ENCODE data around the gene TNFRSF6B.

The TNFRSF6B gene

DNA sequence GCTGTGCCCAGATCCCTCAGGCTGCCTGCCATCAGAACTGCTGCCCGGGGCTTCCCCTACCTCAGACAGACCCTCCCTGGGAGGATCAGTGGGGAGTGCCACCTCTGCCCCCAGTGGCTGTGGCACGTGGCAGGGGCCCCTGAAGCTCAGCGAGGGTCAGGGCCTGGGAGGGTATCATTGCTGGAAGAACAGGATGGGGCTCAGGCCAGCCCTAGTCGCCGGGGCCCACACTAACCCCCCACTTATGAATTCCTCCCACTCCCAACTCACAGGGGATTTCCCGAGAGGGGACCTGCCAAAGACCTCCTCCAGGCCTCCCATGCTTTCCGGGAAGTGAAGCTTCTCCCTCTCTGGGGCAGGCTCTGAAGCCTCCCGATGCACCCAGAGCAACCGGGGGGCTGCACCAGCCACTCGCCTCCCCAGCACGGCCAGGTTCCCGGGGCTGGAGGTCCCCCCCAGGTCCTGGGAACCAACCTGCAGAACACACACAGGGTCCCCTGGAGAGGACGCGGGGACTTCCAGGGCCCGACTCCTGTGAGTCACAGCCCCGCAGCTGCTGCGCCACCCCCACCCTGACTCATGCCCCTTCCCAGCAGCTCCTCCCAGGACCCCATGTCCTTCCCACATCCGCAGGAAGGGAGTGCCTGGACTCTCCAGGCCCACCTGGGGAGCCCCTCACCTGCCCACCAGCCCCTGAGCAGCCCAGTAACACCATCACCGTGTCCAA is 2.5 kb downstream of the TNFRSF6B start:
- no peak for DNase-seq

DNA sequence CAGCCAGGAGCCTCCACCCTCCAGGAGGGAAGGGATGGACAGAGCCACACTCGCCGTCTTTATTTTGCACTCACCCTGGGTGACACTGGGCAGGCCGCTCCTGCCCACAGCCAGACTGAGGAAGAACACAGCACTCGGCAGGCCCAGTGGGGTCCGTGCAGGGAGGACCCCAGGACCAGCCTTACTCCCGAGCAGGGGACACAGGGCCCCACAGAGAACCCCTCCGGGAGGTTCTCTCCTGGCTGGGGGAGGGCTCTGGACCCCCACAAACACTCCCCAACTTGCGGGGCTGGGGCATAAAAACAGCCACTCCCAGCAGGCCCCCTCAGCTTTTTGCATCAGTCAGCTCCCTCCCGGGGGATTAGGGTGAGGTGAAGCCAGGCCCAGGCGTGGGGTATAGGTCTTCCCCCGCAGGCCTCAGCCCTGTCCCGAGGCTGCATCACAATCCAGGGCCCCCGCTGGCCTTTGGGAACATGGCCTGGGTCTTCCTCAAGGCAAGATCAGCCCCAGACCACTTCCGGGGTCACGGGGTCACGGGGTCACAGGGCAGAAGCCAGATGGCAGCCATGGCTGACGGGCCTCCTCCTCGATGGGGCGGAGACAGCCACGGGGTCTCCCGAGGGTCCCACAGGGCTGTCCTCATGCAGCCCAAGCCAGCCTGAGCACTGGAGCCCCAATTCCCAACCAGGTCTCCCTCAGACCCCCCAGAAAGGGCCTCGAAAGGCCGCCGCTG is 3.2 kb downstream of the TNFRSF6B start:
- no peak for DNase-seq

DNA sequence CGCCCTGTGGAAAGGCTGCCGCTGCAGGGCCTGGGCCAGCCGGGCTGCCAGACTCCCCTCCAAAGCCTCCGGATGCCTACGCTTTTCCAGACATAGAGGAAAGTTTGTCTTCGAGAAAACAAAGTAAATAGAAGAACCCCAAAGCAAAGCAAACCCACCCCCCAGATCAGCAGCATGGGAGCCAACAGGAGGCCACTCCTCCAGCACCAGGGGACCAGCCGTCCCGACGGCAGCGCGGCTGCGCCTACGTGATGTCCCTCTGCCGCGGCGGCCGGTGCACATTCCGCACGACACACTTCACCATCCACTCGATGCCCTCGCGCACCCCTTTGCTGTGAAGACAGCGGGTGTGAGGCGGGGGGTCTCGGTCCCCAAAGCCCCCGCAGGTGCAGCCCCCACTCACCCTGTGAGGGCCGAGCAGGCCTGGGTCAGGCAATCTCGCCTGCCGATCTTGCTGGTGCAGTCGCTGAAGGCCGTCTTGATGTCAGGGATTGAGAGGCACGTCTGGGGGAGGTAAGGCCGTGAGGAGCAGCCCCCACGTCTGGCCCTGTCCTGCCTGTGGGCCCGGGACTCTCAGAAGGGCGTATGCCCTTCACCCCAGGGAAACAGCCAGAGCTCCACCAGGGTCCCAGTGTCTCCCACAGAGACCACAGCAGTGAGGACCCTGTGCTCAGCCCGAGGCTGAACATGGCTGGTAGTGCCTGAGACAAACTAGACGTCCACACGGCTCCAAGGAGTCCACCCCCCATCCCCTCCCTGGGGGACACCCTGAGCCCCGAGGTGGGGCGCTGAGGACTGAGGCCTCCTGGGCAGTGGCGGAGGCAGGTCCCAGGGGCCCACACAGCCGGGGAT is 4.0 kb downstream of the TNFRSF6B start:
- no peak for DNase-seq

DNA sequence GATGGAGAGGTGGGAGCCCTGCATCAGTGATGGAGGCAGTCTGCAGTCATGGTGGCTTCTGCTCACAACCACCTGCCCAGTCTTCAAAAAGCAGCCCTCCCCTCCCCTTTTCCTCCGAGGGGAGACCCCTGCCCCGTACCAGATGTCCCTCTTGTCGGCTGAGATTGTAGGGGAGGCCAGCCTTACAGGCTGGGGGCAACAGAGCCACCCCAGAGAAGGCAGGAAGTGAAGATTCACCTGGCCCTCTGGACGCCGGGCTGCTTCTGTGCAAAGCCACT is 4.5 kb downstream of the TNFRSF6B start:
- DNase-seq, result no peak

DNA sequence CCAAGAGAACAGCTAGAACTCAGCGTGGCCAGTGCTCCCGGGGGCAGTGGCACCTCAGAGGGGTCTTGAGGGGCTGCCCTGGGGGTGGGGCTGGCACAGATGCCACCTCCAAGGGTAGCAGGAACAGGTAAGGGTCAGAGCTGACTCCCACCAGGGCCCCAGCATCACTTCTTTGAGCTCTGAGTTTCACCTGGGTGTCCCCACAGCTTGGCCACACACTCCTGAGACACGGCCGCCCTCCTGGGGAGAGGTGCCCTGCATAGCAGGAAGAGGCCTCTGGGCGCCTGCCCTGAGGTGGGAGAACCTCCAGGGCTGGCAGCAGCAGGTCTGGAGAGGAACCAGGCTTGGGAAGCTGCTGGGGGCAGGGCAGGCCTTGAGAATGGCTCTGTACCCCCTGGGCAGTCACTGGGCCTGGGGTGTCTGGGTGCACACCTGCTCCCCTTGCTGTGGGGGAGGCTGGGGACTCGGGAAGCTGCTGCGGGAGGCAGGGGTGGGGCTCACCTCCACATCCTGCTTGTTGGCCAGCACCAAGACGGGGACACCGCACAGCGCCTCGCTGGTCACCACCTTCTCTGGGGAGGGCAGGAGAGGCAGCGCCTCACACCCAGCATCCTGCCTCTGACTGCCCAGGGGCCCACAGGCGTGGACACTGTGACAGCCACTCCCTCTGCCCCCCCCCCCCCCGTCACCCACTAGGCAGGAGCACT is 5.0 kb downstream of the TNFRSF6B start:
- no peak for DNase-seq

DNA sequence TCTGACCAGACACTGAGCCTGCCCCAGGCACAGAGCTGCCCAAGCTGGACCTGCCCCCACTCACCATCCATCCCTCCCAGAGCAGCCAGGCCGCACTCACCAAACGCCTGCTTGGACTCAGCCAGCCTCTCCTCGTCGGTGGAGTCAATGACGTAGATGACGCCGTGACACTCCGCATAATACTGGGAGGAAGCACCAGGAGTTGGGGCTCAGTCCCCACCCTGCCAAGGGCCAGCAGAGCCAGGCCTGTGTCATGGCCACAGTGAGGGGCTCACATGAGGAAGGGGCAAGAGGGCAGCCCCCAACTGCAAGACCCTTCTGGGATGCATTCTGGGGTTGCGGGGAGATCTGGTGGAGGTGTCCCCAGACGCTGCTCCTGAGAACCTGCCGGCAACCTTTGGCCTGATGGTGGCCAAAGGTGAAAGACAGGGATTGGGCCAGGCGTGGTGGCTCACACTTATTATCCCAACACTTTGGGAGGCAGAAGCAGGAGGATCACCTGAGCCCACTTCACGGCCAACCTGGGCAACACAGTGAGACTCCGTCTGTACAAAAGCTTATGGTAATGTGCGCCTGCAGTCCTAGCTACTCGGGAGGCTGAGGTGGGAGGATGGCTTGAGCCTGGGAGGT is 5.7 kb downstream of the TNFRSF6B start:
- DNase-seq, result no peak

DNA sequence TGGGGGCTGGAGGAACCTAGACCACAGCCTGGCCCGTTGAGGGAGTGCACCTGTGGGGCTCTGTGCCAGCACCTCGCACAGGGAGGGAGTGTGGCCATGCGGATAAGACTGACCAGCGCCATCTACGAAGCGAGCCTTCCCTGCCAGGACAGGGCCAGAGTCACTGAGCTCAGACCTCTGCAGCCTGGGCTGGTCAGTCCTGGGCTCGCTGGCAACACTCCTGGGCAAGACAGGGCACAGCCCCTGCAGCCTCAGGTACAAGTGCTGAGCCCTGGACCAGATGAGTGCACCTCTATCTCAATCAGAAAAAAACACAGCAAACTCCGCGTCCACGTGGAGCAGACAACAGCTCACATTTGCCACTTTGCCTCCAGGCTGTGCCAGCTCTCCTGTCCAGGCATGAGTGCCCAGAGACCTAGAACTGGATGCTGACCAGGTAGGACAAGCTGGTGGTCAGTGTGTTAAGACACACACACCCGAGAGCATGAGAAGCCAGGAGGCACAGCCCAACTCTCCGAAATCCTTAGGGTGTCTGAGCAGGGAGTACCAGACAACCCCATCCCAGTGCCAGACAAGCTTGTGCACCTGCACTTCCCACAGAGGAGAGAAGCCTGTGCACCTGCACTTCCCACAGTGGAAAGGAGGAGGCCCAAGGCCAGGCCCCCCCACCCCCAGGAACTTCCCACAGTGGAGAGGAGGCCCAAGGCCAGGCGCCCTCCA is 6.5 kb downstream of the TNFRSF6B start:
- no peak for DNase-seq

DNA sequence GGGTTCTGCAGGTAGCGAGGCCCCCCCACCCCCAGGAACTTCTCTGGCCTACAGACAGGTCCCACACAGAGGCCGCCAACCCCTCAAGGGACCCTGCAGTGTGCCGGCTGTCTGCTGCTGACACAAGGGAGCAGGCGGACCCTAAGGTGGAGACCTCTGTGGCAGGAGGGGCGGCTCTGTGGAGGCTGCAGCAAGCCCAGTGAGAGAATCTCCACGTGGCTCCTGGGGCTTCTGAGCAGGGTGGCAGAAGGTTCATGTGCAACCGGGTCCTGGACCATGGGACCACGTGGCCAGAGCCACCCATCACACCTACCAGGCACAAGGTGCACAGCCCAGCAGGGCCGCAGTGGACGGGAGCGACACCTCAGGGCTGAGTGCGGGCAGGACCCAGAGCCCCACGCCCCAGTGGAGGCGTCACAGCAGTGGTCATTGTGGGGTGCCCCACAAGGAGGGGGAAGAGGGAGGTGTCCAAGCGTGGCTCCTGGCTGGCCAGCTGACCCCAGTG is 7.1 kb downstream of the TNFRSF6B start:
- no peak for DNase-seq

DNA sequence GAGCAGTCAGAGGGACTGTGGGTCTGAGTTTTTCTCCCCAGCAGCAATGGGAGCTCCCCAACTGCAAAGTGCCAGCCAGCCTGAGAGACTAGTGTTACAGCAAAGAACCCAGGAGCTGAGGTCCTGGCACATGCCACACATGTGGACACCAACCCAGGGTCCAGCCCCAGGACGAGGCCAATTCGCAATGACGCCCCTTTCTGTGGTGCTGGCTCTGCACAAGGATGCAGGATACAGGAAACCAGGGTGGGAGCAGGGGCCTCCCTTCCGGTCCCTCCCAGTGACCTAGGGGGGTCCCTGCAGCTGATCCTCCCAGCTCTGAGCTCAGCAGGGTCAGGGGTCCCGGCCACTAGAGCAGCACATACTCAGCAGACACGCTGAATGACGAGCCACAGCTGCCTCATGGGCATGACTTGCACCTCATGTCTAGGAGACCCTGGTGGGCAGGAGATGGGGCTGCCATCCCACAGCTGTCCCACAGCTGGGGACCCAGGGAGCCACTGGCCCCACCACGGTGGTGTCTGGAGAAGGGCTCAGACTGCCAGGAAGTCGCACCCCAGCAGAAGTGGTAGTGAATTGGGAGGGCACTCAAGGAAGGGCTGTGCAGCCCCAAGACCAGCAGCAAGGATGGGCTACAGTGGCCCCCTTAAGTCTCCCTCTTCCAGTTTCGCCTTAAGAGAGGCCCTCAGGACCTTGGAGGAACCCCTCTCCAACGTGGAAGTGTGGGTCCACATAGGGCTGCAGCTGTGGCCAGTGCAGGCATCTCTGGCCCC is 7.7 kb downstream of the TNFRSF6B start:
- DNase-seq, result no peak

DNA sequence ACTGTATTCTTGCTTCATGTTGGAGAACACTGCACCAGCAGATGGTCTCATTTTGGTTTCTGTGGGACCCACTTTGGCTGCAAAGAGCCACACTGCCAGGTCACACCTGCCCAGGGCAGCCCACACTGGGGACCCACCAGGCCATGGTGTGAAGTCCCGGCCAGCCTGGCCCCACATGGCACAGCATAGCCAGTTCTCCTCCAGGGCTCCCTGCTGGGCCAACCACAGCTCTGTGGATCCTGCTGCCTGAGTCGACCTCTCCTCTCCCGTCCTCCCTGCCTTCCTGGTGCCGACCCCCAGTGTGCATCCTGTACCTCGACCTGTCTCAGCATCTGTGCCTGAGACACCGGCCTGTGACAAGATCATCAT is 8.3 kb downstream of the TNFRSF6B start:
- no peak for DNase-seq

DNA sequence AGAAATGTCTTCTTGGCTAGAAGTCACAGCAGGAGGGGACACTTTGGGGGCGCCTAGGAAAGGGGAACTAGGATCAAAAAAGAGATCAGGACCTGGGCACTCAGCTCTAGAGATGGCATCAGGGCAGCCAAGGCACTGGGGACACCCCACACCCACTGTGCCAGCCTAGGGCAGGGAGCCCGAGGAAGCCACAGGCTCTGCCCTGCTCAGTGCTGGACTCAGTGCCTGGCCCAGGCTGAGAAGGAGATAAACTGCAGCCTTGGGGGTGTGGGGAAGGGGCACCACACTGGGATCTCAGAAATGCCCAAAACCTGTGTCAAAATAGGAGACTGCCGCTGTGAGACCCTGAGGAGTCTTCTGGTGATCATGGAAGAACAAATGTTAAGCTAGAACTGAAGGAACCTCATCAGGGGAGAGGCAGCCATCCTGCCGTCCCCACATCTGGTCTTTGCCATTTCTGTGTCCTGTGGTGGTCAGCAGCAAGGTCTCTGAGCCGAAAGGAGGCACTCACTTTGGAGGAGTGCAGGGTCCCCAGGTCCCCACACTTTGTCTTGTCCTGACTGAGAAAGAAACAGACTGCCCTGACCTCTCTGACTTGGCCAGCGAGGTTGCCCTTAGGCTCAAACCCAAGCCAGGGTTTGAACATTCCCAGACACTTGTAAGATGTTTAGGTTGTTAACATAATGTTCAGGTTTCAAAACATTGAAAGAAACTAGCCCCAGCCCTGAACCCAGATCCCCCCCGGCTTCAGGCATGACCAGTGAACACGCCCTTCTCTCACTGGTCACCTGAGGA is 9.0 kb downstream of the TNFRSF6B start:
- no peak for DNase-seq

DNA sequence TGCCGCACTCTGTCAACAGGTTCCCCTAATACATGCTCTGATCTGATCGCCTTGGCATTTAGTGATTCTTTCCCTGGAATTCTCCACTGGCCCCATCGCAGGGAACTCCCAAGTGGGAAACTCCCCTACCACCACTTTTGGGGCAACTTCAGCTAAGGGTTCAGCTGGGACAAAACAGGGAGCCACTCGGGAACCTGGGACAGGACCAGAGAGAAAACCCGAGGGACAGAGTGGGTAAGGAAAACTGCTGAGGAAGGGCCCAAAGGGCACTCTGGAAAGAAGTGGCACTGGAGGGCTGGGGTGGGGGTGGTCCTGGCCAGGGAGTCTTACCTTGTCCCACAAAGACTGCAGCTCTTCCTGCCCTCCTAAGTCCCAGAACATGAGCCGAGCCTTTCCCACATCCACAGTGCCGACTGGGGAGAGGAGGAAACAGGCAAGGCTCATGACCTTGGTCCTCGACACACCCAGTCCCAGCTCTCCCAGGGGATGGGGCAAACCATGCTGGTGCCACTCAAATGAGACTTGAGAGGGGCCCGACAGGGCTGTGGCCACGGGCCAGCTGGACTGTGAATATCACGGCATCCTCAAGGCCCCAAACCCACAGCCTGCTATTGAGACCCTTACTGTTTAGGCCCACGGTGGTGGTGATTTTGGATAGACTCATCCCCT is 9.7 kb downstream of the TNFRSF6B start:
- DNase-seq, result no peak

DNA sequence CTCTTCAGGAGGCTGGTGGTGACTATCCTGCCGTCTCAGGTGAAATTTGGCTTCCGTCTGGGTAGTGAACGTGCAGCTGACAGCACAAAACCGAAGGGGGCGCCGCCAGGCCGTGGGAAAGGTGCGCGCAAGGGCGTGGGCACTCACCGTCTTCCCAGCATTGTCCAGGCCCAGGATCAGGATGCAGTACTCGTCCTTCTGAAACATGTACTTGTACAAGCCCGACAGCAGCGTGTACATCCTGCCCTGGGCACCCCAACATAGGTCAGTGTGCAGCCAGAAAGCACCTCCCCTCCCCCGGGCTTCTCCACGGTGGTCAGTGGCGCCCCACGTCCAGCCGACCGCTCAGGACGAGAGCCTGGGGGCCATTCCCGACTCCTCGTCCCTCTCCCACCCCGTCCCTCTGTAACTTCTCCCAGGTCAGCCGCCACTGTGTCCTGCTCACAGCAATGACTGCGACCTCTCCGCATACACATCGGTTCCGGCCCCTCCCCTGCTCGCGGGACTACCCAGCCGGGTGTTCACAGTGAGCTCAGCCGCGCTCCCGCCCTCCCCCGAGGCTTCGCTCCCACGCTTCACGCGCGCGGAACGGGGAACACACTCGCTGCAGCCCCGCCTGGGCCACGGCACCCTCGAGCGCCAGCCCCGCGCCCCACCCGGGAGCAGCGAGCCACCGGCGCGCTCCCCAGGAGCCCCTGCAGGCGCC is 10.6 kb downstream of the TNFRSF6B start:
- DNase-seq, result peak; percentile 38

DNA sequence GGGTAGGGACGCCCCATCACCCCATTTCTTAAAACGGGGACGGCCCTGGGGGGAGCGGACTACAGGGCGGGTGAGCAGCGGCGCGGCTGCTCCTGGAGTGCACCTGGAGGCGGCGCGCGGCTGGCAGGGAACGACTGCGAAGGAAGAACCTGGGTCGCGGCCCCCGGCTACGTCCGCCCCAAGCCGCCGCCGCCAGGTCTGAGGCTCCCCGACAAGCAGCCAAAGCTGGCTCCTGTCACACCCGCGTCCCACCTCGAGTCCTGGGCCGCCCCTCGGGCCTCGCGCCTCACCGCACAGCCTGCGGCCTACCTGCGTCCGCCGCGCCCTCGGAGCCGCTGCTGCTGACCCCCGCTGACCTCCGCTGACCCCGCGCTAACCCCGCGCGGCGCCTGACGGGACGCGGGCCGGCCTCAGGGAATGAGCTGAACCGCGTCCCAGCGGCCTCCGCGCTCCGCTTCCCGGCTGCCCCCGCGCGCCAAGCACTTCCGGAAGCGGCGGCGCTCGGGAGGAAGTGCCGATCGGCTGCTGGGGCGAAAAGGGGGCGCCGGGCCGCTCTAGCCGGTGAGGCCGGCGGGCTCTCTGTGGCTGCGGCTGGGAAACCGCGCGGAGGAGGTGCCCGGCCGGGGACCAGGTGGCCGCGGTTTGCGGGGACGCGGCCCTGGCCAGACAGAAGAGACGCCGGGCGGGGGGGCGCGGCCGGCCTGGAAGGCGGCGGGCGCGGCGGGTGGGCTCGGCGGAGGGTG is 11.3 kb downstream of the TNFRSF6B start, which contains the start of the genes ARFRP1 and ZGPAT:
Gene ARFRP1, minus strand, starts transcription at position 419 of the 743 bp plus-strand sequence. CDS start 885 bp downstream, outside the sequence.
Gene ZGPAT, plus strand, starts transcription at position 482 of the 743 bp plus-strand sequence. CDS start 542 bp downstream, outside the sequence.
- peak; percentile 79 for DNase-seq

DNA sequence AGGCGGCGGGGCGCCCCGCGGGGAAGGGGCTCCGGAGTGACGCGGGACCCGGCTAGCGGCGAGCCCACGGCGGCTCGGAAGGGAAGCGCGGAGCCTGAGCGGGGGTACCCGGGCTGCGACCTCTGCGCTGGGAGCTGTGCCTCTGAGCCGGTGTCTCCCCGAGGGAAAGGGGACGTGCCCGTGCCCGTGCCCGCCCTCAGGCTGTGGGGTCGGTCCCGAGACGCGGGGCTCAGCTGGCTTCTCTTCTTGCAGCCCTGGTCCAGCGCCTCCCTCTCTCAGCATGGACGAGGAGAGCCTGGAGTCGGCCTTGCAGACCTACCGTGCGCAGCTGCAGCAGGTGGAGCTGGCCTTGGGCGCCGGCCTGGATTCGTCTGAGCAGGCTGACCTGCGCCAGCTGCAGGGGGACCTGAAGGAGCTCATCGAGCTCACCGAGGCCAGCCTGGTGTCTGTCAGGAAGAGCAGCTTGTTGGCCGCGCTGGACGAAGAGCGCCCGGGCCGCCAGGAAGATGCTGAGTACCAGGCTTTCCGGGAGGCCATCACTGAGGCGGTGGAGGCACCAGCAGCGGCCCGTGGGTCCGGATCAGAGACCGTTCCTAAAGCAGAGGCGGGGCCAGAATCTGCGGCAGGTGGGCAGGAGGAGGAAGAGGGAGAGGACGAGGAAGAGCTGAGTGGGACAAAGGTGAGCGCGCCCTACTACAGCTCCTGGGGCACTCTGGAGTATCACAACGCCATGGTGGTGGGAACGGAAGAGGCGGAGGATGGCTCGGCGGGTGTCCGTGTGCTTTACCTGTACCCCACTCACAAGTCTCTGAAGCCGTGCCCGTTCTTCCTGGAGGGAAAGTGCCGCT is 12.1 kb downstream of the TNFRSF6B start:
- no peak for DNase-seq

DNA sequence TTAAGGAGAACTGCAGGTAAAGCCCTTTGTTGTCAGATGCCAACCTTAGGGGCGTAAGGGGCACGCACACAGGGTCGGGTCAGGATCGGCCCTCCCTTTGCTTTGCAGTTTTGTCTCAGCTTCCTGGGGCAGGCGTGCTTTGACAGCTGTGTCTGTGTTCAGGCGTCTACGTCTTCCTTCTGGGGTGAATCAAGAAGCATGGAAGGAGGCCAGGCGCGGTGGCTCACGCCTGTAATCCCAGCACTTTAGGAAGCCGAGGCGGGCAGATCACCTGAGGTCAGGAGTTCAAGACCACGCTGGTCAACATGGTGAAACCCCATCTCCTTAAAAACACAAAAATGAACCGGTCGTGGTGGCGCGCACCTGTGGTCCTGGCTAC is 12.7 kb downstream of the TNFRSF6B start:
- no peak for DNase-seq

DNA sequence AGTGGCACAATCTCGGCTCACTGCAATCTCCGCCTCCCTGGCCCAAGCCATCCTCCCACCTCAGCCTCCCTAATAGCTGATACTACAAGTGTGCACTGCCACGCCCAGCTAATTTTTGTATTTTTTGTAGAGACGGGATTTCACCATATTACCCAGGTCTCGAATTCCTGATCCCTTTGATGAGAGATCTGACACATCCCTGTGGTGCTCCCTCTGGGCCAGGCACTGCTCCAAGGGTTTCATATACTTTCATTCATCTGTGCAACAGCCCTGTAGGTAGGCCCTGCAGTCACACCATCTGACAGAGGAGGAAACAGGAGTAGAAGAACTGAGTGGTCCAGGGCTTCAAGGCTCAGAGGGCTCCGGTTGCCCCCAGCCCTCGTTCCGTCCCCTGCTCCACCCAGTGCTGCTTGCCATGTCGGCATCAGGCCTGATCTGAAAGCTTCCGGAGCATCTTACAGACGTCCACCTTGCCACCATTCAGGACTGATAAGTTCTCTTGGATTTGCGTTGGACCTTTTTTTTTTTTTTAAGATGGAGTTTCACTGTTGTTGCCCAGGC is 14.7 kb downstream of the TNFRSF6B start:
- no peak for DNase-seq
